Mucosa of descending colon (tissue), 3 donors: ENCODE data around the gene LGALS1. TPM values are rescaled to one million over a fixed set of nuclear protein-coding genes. Genes with fewer than 3 reads are reported as not detected.

ENCODE experiments used
- ATAC-seq: fragments of 200-7000 bp; cut with Tn5 transposase; one replicate; pipeline ENCODE4 v1.9.1; 2020; ENCODE audit warnings: mild to moderate bottlenecking, moderate library complexity
- DNase-seq, 3 donors: peaks; one replicate each; pipeline ENCODE4 v3.0.0-alpha.2; 2020
- H3K36me3 ChIP-seq: fragments of 200-600 bp; one replicate; pipeline ENCODE4 v1.8.0; 2021; ENCODE audit warnings: low read depth, mild to moderate bottlenecking
- H3K4me1 ChIP-seq: fragments of 200-600 bp; one replicate; pipeline ENCODE4 v1.8.0; 2021; ENCODE audit warnings: low read depth, mild to moderate bottlenecking
- H3K4me3 ChIP-seq: fragments of 200-600 bp; one replicate; pipeline ENCODE4 v1.8.0; 2021; ENCODE audit warnings: mild to moderate bottlenecking
- H3K9me3 ChIP-seq: fragments of 200-600 bp; one replicate; pipeline ENCODE4 v1.8.0; 2021; ENCODE audit warnings: mild to moderate bottlenecking
- CTCF ChIP-seq: fragments of 200-600 bp; IDR thresholded peaks from one replicate; pipeline ENCODE4 v1.8.0; 2022; ENCODE audit warnings: antibody characterized with exemption, mild to moderate bottlenecking
- intact Hi-C, 2 donors: fragments of 100-400 bp; cut with DNase I in 1 of 2; cut with micrococcal nuclease in 1 of 2; formaldehyde crosslinking; loops; one replicate each; pipeline versions ENCODE4 v1.11.0 to v1.11.1; 2022; cut with DNase I, micrococcal nuclease
- total RNA-seq, 3 donors: library from RNA; stranded (reverse); fragmentation: NEBNext Ultra II Directional in 2 of 3; extraction: Animal tissue kit (Norgen Biotek cat#: 25700) in 2 of 3; gene quantifications; one replicate each; pipeline versions ENCODE4 v1.2.1 to v1.2.4, GENCODE V29; 2021 to 2023
- donor health status: DM: no; HTN: no; CAD: no; lungs with moderate emphysema.
- donor health status: DM: no; HTN: no; CAD: no.
- donor health status: DM: no; HTN: yes; CAD: no.

LGALS1 gene
- total RNA-seq, 3 donors from 2014 or later = 54.6 to 376 (median 150) TPM

- H3K36me3 ChIP-seq = no peaks in the 10 kb centered on the region
- TF ChIP-seq CTCF = no peak
- intact Hi-C loops = no loop called here
These were observed 17.0 kb upstream of the LGALS1 start, which contains the start of gene PDXP for GRCh38 chr22:37658133-37659065. Gene PDXP, plus strand, starts transcription at chr22:37658723. Its CDS starts 60 bp downstream, at chr22:37658783.

GRCh38 chr22:37659066-37659896 lies 16.2 kb upstream of the LGALS1 start:
- ATAC-seq (peak; percentile 57), DNase-seq (peak; percentile 77 to 81 (median 80))
- H3K36me3 ChIP-seq = no peaks in the 10 kb centered on the region

More at GRCh38 chr22:37658133-37659065, 17.0 kb upstream of the LGALS1 start, which contains the start of gene PDXP:
- no peaks in the 10 kb centered on the region for H3K9me3 ChIP-seq
- peaks cover 51% of the 10 kb centered on the region for H3K4me1 ChIP-seq
- ATAC-seq (peak; percentile 90), DNase-seq (peak; percentile 99)
- H3K4me3 ChIP-seq = peak within 1 kb of the TSS; percentile 46

GRCh38 chr22:37659897-37660708 lies 15.3 kb upstream of the LGALS1 start:
- no peak for TF ChIP-seq CTCF
- no peaks in the 10 kb centered on the region for H3K9me3 ChIP-seq
- no peak overlapping the region for H3K4me3 ChIP-seq
- no peaks in the 10 kb centered on the region for H3K36me3 ChIP-seq
- intact Hi-C loops = no loop called here
- peaks cover 53% of the 10 kb centered on the region for H3K4me1 ChIP-seq
- ATAC-seq (no peak), DNase-seq (peak in 2 of 3 donors; percentile 40 to 57)

More at GRCh38 chr22:37659066-37659896, 16.2 kb upstream of the LGALS1 start:
- Histone ChIP-seq H3K9me3 (no peaks in the 10 kb centered on the region), H3K4me3 (peak overlapping the region; percentile 46), H3K4me1 (peaks cover 51% of the 10 kb centered on the region)
- intact Hi-C loops = no loop called here
- no peak for TF ChIP-seq CTCF

GRCh38 chr22:37660709-37661045 lies 14.8 kb upstream of the LGALS1 start:
- ATAC-seq (no peak), DNase-seq (peak in 1 of 3 donors; percentile 40)
- H3K4me1 ChIP-seq = peaks cover 53% of the 10 kb centered on the region
- no peak for TF ChIP-seq CTCF
- intact Hi-C loops = no loop called here
- no peaks in the 10 kb centered on the region for H3K9me3 ChIP-seq
- H3K4me3 ChIP-seq = no peak overlapping the region
- H3K36me3 ChIP-seq = no peaks in the 10 kb centered on the region
